GM18907 (cell line): Measurements from ENCODE around the gene SLC25A10.

Source experiments
- ATAC-seq: cut with Tn5 transposase; IDR thresholded peaks from one replicate; pipeline ENCODE4 v1.9.1; 2021; ENCODE audit warnings: mild to moderate bottlenecking, moderate library complexity; ENCODE audit not compliant: unreplicated experiment

Gene SLC25A10

GRCh38 chr17:81741594-81742452 lies 29.7 kb downstream of the SLC25A10 start:
- no peak for ATAC-seq
